Stomach smooth muscle (tissue), 2 donors: ENCODE measurements around the gene GTPBP2.

Experiments used
- H3K27ac ChIP-seq: one replicate; pipeline ENCODE4 v1.7.0; 2013; ENCODE audit warnings: mild to moderate bottlenecking, low read length, inconsistent platforms
- H3K27me3 ChIP-seq, 2 donors: one replicate each; pipeline ENCODE4 v1.7.0; 2013; ENCODE audit warnings: low read length in 2 of 2; ENCODE audit not compliant: insufficient read depth in 2 of 2, control insufficient read depth in 1 of 2
- H3K36me3 ChIP-seq, 2 donors: one replicate each; pipeline ENCODE4 v1.7.0; 2013; ENCODE audit warnings: low read length in 2 of 2; ENCODE audit not compliant: control insufficient read depth in 2 of 2, insufficient read depth in 2 of 2
- H3K4me1 ChIP-seq: one replicate; pipeline ENCODE4 v1.7.0; 2013; ENCODE audit warnings: low read length; ENCODE audit not compliant: control insufficient read depth, insufficient read depth
- H3K4me3 ChIP-seq, 2 donors: one replicate each; pipeline ENCODE4 v1.7.0; 2013; ENCODE audit warnings: low read length in 2 of 2
- H3K9ac ChIP-seq, 2 donors: one replicate each; pipeline ENCODE4 v1.7.0; 2013; ENCODE audit warnings: low read length in 2 of 2, mild to moderate bottlenecking in 1 of 2
- H3K9me3 ChIP-seq, 2 donors: one replicate each; pipeline ENCODE4 v1.7.0; 2013; ENCODE audit warnings: low read length in 2 of 2; ENCODE audit not compliant: control insufficient read depth in 2 of 2
- donor health status: healthy.
- donor health status: Pancreatic carcinoma.

Gene GTPBP2

GRCh38 chr6:43621836-43622180 is 7.3 kb downstream of the GTPBP2 start:
- Histone ChIP-seq H3K4me3 (no peak overlapping the region), H3K27ac (no peak overlapping the region), H3K4me1 (peaks cover 4% of the 10 kb centered on the region), H3K9me3 (no peaks in the 10 kb centered on the region), H3K36me3 (peaks cover 49 to 55% of the 10 kb centered on the region in 2 donors), H3K9ac (no peak overlapping the region), H3K27me3 (no peaks in the 10 kb centered on the region)

- Histone ChIP-seq H3K4me1 (peaks cover 3% of the 10 kb centered on the region), H3K9me3 (no peaks in the 10 kb centered on the region), H3K36me3 (peaks cover 49 to 55% of the 10 kb centered on the region in 2 donors), H3K4me3 (no peak overlapping the region), H3K9ac (peak overlapping the region in 1 of 2 donors; percentile 1), H3K27me3 (no peaks in the 10 kb centered on the region), H3K27ac (no peak overlapping the region)
Observed at GRCh38 chr6:43621078-43621835, 7.8 kb downstream of the GTPBP2 start.

GRCh38 chr6:43616725-43617472 is 12.2 kb downstream of the GTPBP2 start:
- no peaks in the 10 kb centered on the region for H3K4me1 ChIP-seq
- H3K9me3 ChIP-seq = no peaks in the 10 kb centered on the region
- no peak overlapping the region for H3K9ac ChIP-seq
- H3K4me3 ChIP-seq = no peak overlapping the region
- H3K27me3 ChIP-seq = no peaks in the 10 kb centered on the region
- H3K27ac ChIP-seq = no peak overlapping the region
- peaks cover 25 to 33% of the 10 kb centered on the region in 2 donors for H3K36me3 ChIP-seq

- no peaks in the 10 kb centered on the region for H3K4me1 ChIP-seq
- H3K9me3 ChIP-seq = no peaks in the 10 kb centered on the region
- no peak overlapping the region for H3K4me3 ChIP-seq
- no peaks in the 10 kb centered on the region for H3K27me3 ChIP-seq
- H3K36me3 ChIP-seq = peaks cover 13 to 15% of the 10 kb centered on the region in 2 donors
- H3K9ac ChIP-seq = no peak overlapping the region
- no peak overlapping the region for H3K27ac ChIP-seq
Observed at GRCh38 chr6:43614396-43614730, 14.7 kb downstream of the GTPBP2 start.

- peaks cover 13 to 15% of the 10 kb centered on the region in 2 donors for H3K36me3 ChIP-seq
- H3K4me3 ChIP-seq = no peak overlapping the region
- H3K9ac ChIP-seq = no peak overlapping the region
- H3K27ac ChIP-seq = no peak overlapping the region
- H3K27me3 ChIP-seq = no peaks in the 10 kb centered on the region
- no peaks in the 10 kb centered on the region for H3K9me3 ChIP-seq
- H3K4me1 ChIP-seq = no peaks in the 10 kb centered on the region
Observed at GRCh38 chr6:43613721-43614395, 15.2 kb downstream of the GTPBP2 start.

- peaks cover 13 to 15% of the 10 kb centered on the region in 2 donors for H3K36me3 ChIP-seq
- H3K4me3 ChIP-seq = no peak overlapping the region
- H3K9me3 ChIP-seq = no peaks in the 10 kb centered on the region
Observed at GRCh38 chr6:43610431-43610830, 18.6 kb downstream of the GTPBP2 start.

GRCh38 chr6:43609402-43609801 is 19.7 kb downstream of the GTPBP2 start:
- Histone ChIP-seq H3K9ac (no peak overlapping the region), H3K36me3 (peaks cover 11 to 14% of the 10 kb centered on the region in 2 donors), H3K27me3 (no peaks in the 10 kb centered on the region), H3K27ac (no peak overlapping the region), H3K4me1 (no peaks in the 10 kb centered on the region), H3K4me3 (no peak overlapping the region), H3K9me3 (no peaks in the 10 kb centered on the region)

More at GRCh38 chr6:43610431-43610830, 18.6 kb downstream of the GTPBP2 start:
- Histone ChIP-seq H3K4me1 (no peaks in the 10 kb centered on the region), H3K27me3 (no peaks in the 10 kb centered on the region), H3K27ac (no peak overlapping the region), H3K9ac (no peak overlapping the region)

GRCh38 chr6:43608807-43609206 is 20.3 kb downstream of the GTPBP2 start:
- Histone ChIP-seq H3K9me3 (no peaks in the 10 kb centered on the region), H3K27me3 (no peaks in the 10 kb centered on the region), H3K9ac (no peak overlapping the region), H3K36me3 (peaks cover 10 to 12% of the 10 kb centered on the region in 2 donors), H3K4me3 (no peak overlapping the region), H3K27ac (no peak overlapping the region), H3K4me1 (no peaks in the 10 kb centered on the region)

GRCh38 chr6:43608310-43608763 is 20.7 kb downstream of the GTPBP2 start:
- no peaks in the 10 kb centered on the region for H3K4me1 ChIP-seq
- no peak overlapping the region for H3K4me3 ChIP-seq
- H3K9ac ChIP-seq = no peak overlapping the region
- H3K27ac ChIP-seq = no peak overlapping the region
- no peaks in the 10 kb centered on the region for H3K9me3 ChIP-seq
- no peaks in the 10 kb centered on the region for H3K27me3 ChIP-seq
- peaks cover 10 to 12% of the 10 kb centered on the region in 2 donors for H3K36me3 ChIP-seq

GRCh38 chr6:43606019-43606418 is 23.0 kb downstream of the GTPBP2 start:
- Histone ChIP-seq H3K9me3 (no peaks in the 10 kb centered on the region), H3K27ac (no peak overlapping the region), H3K4me1 (no peaks in the 10 kb centered on the region), H3K36me3 (peaks cover 8 to 12% of the 10 kb centered on the region in 2 donors), H3K9ac (no peak overlapping the region), H3K4me3 (no peak overlapping the region), H3K27me3 (no peaks in the 10 kb centered on the region)
